A673 (cell line): ENCODE data around the gene SLC25A53. TPM values are rescaled to one million over a fixed set of nuclear protein-coding genes. Genes with fewer than 3 reads are reported as not detected.
"Not testable (repeated sequence)": the region's sequence is repeated elsewhere in the genome, so short reads cannot be mapped to it uniquely, and the experiment has no call there.

Experiments
- BruUV-seq: library from RNA; stranded (reverse); fragments of 400-500 nt; replicated peaks from 2 replicates; lab custom pipeline; 2021; lab: Mats Ljungman, UMichigan
- CTCF ChIA-PET: fragments of 300-600 bp; sonication (Branson Sonifier 250); formaldehyde crosslinking; loops from one replicate; lab custom pipeline; 2022; ENCODE audit warnings: antibody characterized with exemption; lab: Charles Lee
- POLR2A ChIA-PET: fragments of 300-600 bp; sonication (Branson Sonifier 250); formaldehyde crosslinking; loops from one replicate; lab custom pipeline; 2022; ENCODE audit warnings: antibody characterized with exemption; ENCODE audit not compliant: low non-redundant PET; lab: Charles Lee
- DNase-seq: peaks from one replicate; pipeline ENCODE4 v3.0.0-alpha.2; 2015; ENCODE audit warnings: low spot score
- H3K27ac ChIP-seq: fragments of 200-600 bp; sonication (generic); 2 replicates; pipeline ENCODE4 v1.5.1; 2016; ENCODE audit warnings: mixed run types, low read depth, mild to moderate bottlenecking, mixed read lengths, antibody characterized with exemption, low read length; ENCODE audit not compliant: poor library complexity, severe bottlenecking
- H3K27me3 ChIP-seq: fragments of 200-600 bp; sonication (generic); replicated peaks from 2 replicates; pipeline ENCODE4 v1.6.1; 2017; ENCODE audit warnings: mixed run types, low read depth, mild to moderate bottlenecking, mixed read lengths, antibody characterized with exemption, low read length; ENCODE audit not compliant: insufficient read depth, poor library complexity
- H3K36me3 ChIP-seq: fragments of 200-600 bp; sonication (generic); 2 replicates; pipeline ENCODE4 v1.6.1; 2016; ENCODE audit warnings: mixed run types, mild to moderate bottlenecking, mixed read lengths, antibody characterized with exemption, low read length; ENCODE audit not compliant: insufficient read depth, poor library complexity, severe bottlenecking
- H3K4me1 ChIP-seq: fragments of 200-600 bp; sonication (generic); 2 replicates; pipeline ENCODE4 v1.6.1; 2017; ENCODE audit warnings: mixed run types, mild to moderate bottlenecking, mixed read lengths, antibody characterized with exemption, low read length; ENCODE audit not compliant: insufficient read depth, poor library complexity, severe bottlenecking
- H3K4me3 ChIP-seq: fragments of 200-600 bp; sonication (generic); 2 replicates; pipeline ENCODE4 v1.5.1; 2016; ENCODE audit warnings: low read depth, mixed run types, mild to moderate bottlenecking, mixed read lengths, low read length; ENCODE audit not compliant: poor library complexity, severe bottlenecking
- H3K9me3 ChIP-seq: fragments of 200-600 bp; sonication (generic); 2 replicates; pipeline ENCODE4 v1.6.1; 2016; ENCODE audit warnings: mixed run types, low read depth, mild to moderate bottlenecking, mixed read lengths, antibody characterized with exemption, low read length; ENCODE audit not compliant: poor library complexity, severe bottlenecking
- CTCF ChIP-seq: fragments of 300-800, 200-600 bp; sonication (generic); conservative IDR thresholded peaks from 2 replicates; pipeline ENCODE4 v1.5.1; 2017; ENCODE audit warnings: low read depth, mild to moderate bottlenecking, antibody characterized with exemption, low read length, moderate library complexity, mixed read lengths
- EZH2 ChIP-seq: fragments of 200-600 bp; sonication (generic); IDR thresholded peaks from 2 replicates; pipeline ENCODE4 v1.6.1; 2017; ENCODE audit warnings: borderline replicate concordance, low read depth, mild to moderate bottlenecking, mixed read lengths, antibody characterized with exemption, low read length; ENCODE audit not compliant: poor library complexity, severe bottlenecking
- intact Hi-C: fragments of 100-400 bp; cut with micrococcal nuclease; formaldehyde crosslinking; loops from one replicate; pipeline ENCODE4 v1.10.0; 2022; ENCODE audit not compliant: unreplicated experiment
- total RNA-seq: library from RNA; stranded (reverse); gene quantifications from 2 replicates; pipeline ENCODE4 v1.2.3, GENCODE V29; 2021

SLC25A53 gene
- total RNA-seq, 1 experiment from 2014 or later: 3.4 TPM

- no peak for TF ChIP-seq EZH2
- no peak for TF ChIP-seq CTCF
- ChIA-PET POLR2A (no interaction called here), CTCF (no interaction called here)
- peaks cover 9% of the 10 kb centered on the region for H3K27me3 ChIP-seq
- intact Hi-C loops: no loop called here
- no peak for DNase-seq
- H3K36me3 ChIP-seq: no peaks in the 10 kb centered on the region
- no peaks in the 10 kb centered on the region for H3K9me3 ChIP-seq
- H3K27ac ChIP-seq: no peak overlapping the region
- H3K4me1 ChIP-seq: no peaks in the 10 kb centered on the region
- H3K4me3 ChIP-seq: no peak overlapping the region
- BruUV-seq: no TSS peak
These were observed 71.3 kb downstream of the SLC25A53 start for GRCh38 chrX:104085477-104085876.

DNA sequence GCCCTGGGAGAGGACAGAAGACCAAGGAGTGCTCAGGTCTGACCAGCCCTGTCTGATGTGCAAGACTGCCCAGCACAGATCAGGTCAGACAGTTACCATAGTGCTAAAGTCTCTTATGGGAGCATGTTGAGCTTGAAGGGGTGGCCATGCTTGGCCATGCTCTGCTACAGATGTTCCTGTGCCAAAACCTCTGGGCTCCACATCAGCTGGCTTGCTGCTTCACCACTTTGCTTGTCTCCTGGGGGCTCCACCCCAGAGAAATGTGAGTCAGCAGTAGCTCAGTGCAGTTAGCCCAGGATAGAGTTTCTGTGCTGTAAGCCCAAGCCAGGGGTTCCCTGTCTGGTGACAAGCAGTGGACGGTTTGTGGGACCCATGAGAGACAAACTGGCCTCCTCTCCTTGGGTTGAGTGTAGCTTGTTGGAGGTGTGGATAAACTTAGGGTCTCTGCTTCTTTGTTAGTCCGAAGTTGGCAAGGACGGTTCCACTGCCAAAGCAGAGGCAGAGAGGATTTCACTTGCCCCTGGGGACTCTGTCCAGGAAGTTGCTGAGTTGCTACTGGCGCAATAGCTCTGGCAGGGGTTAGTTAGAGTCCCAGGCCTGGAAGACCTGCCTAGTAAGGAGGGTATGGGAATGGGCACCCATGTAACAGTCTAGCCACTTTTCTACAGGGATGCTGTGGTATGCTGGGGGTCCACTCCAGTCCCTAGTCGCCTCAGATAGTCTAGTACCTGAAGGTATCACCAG lies 72.1 kb downstream of the SLC25A53 start:
- H3K36me3 ChIP-seq: no peaks in the 10 kb centered on the region
- no peaks in the 10 kb centered on the region for H3K4me1 ChIP-seq
- BruUV-seq: no TSS peak
- intact Hi-C loops: no loop called here
- TF ChIP-seq EZH2: no peak
- TF ChIP-seq CTCF: no peak
- no peak overlapping the region for H3K4me3 ChIP-seq
- DNase-seq: peak; percentile 6
- H3K27ac ChIP-seq: no peak overlapping the region
- H3K27me3 ChIP-seq: peaks cover 8% of the 10 kb centered on the region
- CTCF ChIA-PET: no interaction called here
- POLR2A ChIA-PET: no interaction called here
- H3K9me3 ChIP-seq: no peaks in the 10 kb centered on the region

DNA sequence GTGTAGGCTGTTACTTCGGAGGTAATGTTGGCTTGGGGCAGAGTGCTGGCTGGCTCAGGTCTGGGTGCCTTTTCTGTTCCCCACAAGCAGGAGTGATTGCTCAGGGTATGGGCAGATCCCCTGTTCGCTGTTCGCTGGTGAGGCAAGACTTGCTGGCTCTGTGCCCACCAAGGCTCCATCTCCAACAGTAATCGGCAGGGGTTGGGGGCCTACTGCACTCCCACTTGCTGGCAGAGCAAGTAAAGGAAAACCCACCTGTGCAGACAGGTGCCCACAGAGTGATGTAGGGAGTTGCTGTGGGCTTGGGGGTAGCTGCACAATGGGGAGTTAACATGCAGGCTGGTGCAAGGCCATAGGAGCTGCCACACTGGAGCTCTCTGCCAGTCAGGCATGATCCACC lies 72.7 kb downstream of the SLC25A53 start:
- Histone ChIP-seq H3K4me3 (no peak overlapping the region), H3K36me3 (no peaks in the 10 kb centered on the region), H3K9me3 (no peaks in the 10 kb centered on the region), H3K4me1 (no peaks in the 10 kb centered on the region), H3K27me3 (peaks cover 6% of the 10 kb centered on the region), H3K27ac (no peak overlapping the region)
- BruUV-seq: no TSS peak
- intact Hi-C loops: no loop called here
- ChIA-PET POLR2A (no interaction called here), CTCF (no interaction called here)
- no peak for DNase-seq
- TF ChIP-seq CTCF (no peak), EZH2 (no peak)

DNA sequence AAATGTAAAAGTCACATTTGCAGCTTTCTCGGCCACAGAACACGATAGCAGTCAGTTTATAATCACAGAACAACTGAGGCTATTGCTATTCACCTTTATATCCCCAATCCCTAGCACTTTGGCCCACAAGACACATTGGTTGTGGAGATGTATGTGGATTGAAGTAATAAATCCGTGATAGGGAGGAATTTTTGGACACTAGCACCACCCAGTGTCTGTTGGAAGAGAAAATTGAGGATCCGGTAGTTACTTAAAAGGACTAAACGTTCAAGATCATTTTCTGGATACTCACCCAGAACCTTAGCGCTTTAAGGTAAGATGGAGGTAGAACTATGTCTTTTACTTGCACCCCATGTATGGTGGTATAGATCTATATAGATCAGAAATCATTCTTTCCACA lies 79.0 kb downstream of the SLC25A53 start:
- H3K9me3 ChIP-seq, intact Hi-C loops, H3K27ac ChIP-seq, CTCF ChIA-PET, H3K27me3 ChIP-seq, DNase-seq, H3K36me3 ChIP-seq, H3K4me3 ChIP-seq, POLR2A ChIA-PET, BruUV-seq, H3K4me1 ChIP-seq: not testable (repeated sequence)

GRCh38 chrX:104075778-104076445 lies 80.9 kb downstream of the SLC25A53 start, which contains the start of gene TMSB15C:
Gene TMSB15C (minus strand): TSS chrX:104076236.
- H3K9me3 ChIP-seq, H3K27ac ChIP-seq, H3K27me3 ChIP-seq, POLR2A ChIA-PET, intact Hi-C loops, CTCF ChIA-PET, H3K4me3 ChIP-seq, DNase-seq, H3K36me3 ChIP-seq, H3K4me1 ChIP-seq, BruUV-seq: not testable (repeated sequence)
